Suppressor macrophage treated with lipopolysaccharide for 1 hour (primary cell): ENCODE measurements around the gene STPG3.

Source experiments
- DNase-seq, 3 donors: peaks; one replicate each; pipeline ENCODE4 v3.0.0-alpha.2; 2020 to 2022

The STPG3 gene

DNA sequence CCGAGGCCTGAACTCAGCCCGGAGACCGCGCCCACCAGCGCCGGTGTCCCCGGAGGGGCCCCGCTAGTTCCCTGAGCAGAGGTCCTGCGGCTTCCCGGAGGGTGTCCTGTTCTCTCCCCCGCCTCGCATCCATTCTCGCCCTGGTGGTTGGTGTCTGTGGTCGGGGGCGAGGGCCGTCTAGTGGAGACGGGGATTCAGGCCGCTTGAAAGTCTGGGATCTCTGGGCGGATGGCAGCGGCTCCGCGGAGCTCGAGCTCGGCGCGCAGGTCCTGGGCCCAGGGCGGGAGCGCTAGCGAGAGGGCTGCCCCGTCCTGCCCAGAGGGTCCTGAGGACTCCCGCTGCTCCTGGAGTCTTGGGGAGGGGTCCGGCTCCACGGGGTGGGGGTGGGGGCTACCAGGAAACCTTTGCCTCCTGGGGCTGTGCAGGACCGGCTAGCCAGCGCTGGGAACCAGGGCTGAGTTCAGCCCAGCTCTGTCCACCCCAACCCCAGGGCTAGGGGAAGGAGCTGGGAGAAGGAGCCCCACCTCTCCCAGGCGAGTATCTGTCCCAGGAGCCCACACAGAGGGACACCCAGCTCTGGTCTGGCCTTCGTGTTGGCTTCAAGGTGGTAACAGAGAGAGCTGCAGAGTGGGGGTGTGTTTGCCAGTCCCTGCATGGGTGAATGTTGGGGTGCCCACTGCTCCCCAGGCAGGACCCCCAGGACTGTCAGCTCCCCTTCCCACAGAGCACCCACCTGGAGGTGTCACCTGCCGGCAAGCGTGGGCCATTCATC lies 30.4 kb downstream of the STPG3 start:
- no peak for DNase-seq

DNA sequence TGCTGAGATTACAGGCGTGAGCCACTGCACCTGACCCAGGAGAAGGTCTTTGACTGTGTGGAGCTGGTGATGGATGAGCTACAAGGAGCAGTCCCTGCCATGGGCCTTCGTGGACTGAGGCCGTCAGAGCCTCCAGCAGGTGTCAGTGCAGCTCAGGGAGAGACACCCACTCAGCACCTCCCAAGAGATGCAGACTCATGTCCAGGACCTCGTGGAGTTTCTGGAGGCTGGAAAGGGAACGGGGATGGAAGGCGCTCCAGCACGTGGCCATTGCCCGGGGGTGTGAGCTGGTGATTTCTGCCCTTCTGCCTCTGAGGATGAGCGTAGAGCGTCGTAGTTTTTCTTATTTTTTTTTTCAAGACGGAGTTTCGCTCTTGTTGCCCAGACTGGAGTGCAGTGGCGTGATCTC lies 35.9 kb downstream of the STPG3 start:
- DNase-seq, result peak; percentile 43 to 59 (median 45)

DNA sequence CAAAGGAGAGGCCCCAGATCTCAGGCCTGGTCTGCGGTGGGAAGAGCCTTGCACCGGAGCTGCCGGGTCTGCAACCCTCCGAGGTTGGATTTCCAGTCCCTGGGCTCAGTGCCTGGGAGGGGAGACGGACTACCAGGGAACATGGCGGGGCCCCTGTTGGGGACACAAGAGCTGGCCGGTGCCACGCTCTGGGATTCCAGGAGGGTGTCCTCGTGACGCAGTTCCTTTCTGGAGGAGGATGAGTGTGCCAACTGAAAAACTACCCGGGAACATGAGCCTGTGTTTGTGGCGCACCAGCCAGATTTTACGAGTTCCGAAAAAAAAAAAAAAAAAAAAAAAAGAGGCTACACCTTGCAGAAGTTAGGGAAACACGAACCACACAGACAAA lies 42.0 kb downstream of the STPG3 start:
- no peak for DNase-seq

DNA sequence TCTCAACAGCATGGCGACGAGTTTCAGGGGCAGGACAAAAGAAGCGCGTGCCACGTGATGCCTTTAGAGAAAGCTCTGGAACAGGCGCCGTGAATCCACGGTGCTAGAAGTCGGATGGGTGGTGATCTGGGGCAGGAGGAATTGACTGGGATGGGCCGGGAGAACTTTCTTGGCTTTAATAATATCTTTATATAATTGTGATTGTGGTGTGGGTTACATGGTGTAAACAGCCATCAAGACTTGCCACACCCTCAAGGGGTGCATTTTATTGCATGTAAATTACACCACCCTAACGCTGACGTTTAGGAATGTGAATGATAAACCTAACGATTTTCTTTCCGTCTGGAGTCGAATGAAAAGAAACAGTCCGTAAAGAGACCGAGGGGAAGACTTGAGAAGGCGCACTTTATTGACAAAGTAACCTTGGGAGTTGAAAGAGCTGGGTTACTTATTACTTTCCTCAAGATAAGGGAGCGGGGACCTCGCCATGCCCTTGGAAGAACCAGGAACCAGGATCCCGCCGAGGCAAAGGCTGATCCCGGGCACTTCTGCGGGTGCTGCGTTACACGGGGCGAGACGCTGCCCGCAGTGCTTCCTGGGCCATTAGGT lies 42.5 kb downstream of the STPG3 start:
- DNase-seq, result no peak

DNA sequence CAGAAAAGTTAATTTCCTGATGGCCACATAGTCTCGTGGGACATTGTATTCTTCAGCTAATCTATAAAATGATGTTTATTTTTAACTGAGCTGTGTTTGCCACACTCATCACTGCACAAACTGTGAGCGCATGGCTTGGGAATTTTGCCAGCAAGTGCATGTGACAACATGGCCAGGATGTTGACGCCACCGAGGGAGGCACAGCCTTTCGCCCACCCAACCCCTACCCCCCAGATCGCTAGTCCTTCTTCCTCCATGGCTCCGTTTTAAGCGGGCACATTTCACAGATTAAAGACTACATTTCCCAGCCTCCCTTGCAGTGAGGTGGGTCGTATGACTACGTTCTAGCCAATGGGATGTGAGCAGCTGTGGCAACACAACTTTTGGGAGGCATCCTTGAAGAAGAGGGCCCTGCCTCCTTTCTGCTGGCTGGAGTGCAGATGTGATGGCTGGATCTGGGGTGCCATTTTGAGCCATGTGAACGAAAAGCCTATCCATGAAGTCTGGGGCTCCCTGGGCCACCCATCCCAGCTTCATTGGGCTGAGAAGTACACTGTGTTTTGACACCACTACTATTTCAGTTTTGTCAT lies 43.1 kb downstream of the STPG3 start:
- DNase-seq, result peak; percentile 46 to 50 (median 46)

DNA sequence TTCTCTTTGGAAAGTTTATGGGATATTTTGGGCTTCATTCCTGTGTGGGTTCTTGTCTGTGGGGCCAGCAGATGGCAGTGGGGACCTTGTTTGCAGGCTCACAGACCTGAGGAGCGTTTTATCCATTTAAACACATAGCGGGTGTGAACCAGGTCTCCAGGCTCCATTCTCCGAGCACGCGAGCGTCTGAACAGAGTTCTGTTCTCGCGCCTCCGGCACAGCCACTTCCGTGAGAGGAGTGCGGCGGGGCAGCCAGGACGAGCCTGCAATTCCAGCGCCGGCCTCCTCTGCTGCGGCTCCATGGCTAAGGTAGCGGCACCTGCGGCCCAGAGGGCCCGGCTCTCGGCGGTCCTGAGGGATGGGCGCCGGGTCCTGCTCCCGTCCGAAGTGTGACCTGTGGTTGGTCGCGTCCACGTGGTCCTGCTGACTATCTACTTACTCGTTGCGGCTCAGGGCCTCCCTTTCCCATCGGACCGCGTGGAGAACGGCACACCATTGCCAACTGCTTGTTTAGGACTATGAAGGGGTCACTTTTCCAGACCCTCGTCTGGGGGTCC lies 43.7 kb downstream of the STPG3 start:
- peak; percentile 33 to 50 (median 47) for DNase-seq

DNA sequence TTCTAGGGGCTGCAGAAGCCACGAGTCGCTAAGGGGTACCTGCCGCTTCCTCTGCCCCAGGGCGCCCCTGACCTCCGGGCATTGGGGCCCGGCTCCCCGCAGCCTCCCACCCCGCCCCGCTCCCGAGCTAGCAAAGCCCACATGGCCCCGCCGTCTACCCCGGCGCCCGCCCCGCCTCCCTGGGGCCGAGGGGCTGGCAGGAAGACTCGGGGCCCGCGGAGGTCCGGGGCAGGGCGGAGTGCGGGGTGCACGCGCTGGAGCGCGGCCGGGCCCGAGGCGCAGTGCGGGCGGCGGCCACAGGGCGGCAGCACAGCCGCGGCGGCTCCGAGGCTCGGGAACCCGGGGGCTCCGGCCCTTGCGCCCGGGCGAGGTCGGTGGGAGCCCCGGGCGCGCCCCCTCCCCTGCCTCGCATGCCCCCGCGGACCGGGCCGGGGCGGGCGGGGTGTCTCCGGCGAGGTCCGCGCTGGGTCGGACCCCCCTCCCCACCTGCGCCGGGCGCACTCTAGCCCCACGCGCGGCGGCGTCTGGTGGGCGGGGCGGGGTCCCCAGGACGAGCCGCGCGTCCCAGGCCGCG lies 44.2 kb downstream of the STPG3 start:
- peak; percentile 39 to 77 (median 63) for DNase-seq

DNA sequence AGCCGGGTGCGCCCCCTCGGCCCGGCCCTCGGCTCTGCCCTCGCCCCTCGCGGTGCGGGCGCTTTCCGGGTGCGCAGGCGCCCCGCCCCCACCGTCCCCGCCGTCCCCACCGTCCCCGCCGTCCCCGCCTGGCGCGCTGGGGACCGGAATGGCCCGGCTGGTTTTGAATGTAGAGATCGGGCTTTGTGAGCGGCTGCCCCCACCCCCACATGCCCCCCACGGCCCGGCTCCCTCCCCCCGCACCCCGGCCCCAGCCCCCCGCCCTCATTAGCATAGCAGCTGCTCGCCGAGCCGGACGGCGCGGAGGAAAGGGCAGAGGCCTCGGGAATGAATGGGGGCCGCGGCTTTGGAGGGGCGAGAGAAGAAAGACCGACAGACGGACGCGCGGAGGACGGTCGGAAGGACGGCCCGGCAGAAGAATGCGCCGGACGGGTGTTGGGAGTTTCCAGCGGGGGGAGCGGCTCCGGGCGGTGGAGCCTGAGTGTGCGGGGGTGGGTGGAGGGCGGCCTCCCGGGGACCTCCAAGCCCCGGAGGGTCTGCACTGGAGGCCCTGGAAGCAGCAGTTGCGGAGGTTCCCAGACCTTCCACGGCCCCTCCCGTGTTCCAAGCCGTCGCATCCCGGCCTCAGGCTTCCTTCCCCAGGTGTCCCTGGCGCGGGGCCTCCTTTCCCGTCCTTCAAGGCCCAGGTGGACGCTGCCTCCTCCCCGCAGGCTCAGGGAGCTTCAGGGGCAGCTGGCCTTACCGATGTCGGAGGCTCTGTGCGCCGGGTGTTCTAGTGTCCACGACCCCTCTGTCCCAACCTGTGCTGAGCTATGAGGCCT lies 45.0 kb downstream of the STPG3 start:
- DNase-seq, result no peak

DNA sequence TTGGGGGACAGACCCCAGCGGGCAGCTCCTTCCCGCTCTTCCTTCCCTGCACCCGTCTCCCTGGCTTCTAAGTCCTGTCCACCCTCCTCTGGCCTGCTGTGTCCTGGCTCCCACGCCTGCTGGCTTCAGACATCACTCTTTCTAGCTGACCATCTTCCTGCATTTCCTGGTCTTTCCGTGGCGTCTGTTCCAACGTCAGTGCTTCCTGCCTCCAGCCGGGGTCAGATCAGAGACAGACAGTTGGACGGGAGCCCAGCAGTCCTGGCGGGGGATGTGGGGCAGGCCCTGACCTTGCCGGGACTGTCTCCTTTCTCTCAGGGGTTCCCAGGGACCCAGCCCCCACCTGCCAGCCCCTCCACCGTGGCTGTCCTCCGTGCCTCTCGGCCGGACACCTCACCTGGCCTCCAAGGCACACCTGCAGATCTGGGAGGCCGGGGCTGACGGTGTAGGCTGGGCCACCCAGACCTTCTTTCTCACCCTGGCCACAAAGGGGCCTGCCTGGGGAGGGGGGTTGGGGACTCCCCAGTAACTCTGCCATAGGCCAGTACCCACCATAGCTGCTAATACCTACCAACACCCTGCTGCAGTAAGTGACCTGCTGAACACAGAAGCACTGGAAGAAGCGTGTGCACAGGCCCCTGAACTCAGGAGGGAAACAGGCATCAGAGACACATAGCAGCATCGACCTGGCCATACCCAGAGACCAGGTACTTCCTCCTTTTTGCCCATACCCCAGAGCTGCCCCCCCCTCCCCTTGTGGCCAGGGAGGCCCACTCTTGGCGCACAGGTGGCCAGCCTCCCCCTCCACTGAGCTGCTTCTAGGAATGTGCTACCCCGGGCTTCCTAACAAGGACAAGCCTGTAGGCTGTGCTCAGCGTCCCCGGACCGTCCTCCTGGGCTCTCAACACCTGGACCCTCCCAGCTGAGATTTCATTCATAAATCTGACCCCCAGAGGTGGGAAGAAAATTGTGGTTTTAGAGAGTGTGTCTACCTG lies 45.9 kb downstream of the STPG3 start:
- DNase-seq, result no peak

DNA sequence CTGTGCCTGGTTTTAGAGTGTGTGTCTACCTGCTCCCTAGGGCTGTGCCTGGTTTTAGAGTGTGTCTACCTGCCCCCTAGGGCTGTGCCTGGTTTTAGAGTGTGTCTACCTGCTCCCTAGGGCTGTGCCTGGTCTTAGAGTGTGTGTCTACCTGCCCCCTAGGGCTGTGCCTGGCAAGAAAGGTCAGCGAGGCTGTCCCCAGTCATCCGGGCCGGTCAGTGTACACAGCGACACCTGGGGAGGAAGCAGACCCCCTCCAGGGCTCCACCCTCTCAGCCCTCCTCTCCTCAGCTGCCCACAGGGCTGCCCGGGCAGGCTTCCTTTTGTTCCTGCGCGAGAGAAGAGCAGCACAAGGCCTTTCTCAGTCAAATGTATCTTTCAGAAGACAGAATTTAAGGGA lies 46.9 kb downstream of the STPG3 start:
- DNase-seq, result no peak

DNA sequence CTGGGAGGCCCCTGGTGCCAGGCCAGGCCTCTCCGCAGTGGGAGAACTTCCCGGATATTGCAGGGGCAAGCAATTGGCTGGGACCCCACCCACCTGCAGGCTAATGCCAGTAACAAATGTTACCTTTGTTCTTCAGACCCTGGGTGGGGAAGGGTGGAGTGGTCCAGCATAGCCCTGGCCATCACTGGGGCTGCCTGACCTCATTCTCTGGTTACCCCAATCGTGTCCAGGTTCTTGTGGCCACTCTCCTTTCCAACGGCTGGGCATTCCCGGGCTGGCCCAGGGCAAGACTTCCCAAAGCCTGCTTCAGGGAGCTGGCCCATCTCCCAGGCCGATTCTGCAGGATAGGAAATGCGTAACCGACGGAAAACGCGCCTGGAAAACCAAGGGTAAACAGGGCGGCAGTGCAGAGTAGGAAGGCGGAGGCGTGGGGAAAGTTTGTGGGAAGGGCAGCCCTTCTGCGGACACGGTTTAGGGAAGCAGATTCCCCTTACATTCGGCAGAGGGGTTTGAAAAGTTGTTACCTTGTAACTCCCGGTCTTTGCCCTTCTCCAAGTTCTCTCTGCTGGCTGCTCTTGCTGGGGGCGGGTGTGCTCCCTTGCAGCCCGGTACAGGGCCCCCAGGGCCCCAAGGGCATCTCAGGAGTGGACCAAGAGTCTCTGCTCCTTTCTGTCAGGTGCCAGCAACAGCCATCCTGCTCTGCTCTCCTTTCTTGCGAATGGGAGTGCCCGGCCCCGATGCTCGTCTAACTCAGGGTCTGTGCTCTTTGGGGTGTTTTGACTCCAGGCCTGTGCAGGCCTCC lies 47.5 kb downstream of the STPG3 start:
- DNase-seq, result no peak

DNA sequence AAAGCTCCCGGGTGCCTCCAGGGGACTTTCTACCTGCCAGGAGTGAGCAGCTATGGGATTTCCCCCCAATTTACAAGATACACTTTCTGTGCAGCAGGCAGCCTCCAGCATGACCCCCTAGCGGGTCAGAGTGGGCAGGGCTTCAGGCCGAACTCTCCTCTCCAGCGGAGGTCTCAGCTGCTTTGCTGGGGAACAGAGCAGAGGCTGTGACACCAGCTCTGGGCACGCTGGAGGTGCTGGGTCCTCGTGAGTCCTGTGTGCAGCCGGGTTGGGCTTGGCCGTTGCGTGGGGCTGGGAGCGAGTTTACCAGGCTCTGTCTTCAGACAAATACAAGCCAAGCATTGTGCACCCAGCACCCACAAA lies 48.1 kb downstream of the STPG3 start:
- DNase-seq, result no peak

DNA sequence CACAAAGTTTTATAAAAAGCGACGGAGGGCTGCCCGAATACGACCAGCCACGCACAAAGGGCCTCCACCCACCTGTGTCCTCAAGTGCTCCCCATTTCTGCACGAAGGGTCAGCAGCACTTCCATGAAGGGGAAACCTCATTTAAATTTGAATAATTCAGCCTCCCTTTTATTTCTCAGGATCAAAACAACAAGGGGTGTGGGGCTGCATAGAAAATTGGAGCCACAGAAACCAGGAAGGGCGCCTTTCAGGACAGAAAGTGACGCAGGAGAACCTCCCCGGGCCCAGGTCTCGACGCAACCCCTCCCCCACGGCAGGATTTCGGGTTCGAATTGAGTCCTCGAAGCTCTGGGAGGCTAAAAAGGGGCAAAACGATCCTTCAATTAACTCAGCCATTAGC lies 48.9 kb downstream of the STPG3 start:
- no peak for DNase-seq

DNA sequence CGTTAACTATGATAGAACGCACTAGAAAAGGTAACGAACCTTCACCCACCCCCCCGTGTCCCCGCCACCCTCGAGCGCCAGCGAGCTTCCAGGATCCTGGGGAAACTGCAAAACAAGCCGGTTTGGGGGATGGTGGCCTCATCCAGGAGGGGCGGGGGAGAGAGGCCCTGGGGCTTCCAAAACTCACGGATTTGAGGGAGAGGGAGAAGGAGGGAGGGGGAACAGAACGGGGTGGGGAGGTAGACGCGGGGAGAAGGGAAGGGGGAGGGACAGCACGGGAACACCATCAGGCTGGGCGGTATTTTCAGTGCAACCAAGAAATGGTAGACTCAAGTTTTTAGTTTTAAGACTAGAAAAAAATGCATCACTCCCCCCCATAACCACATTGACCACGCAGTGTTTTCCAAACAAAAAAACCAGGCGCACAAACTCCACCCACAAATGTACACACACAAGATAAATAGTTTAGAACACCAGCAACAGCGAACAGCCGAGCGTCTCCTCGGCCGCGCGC lies 49.5 kb downstream of the STPG3 start:
- DNase-seq, result no peak

DNA sequence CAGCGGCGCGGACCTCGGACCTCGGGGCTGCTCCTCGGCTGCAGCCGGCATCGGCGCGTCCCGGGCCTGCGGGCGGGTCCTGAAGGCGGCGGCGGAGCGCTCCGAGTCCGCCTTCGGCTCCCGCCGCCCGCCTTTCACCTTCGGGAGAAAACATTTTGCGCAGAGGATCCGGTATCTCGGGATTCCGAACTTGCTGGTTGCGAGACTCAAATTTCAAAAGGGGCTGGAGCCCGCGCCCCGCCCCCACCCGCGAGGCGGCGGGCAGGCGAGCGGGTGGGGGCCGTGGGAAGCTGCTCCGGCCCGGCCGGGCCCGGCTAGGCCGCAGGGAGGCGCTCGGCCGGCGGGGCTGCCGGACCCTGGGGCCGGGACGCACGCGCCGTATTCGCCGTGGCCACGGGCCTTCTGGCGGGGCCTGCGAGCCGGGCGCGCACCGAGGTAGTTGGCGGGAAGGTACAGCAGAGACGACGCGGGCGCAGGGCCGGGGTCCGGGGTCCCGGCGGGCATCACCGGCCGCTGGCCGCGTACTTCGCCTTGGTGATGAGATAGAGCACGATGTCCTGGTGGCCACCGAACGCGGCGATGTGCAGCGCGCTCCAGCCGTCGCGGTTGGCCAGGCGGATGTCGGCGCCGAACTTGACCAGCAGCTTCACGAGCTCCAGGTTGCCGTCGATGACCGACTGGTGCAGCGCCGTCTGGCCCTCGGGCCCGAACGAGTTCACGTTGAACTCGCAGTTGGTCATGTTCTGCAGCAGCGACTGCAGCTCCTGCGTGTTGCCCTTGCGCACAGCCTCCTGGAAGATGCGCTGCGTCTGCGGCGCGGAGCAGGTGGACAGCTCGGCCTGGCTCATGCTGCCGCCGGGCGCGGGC lies 50.2 kb downstream of the STPG3 start:
- DNase-seq, result peak; percentile 33 to 75 (median 43)

DNA sequence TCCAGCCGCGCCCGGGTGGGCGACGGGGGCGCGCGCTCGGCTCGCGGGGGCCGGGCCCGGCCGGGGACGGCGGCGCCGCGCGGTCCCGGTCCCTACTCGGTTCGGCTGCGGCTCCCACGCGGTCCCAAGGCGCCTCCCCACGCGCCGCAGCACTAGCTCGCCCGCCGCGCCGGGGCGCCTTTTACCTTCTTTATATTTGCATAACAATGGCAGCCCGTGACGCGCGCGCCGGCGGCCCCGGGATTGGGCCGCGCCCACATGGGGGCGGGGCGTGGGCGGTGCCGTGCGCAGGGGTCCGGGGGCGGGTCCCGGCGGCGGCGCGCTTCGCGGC lies 51.0 kb downstream of the STPG3 start, which contains the start of gene NRARP:
NRARP (minus strand) TSS at position 154 of the 331 bp plus-strand sequence. CDS start 343 bp downstream, outside the sequence.
- DNase-seq, result peak; percentile 91 to 99 (median 95)

DNA sequence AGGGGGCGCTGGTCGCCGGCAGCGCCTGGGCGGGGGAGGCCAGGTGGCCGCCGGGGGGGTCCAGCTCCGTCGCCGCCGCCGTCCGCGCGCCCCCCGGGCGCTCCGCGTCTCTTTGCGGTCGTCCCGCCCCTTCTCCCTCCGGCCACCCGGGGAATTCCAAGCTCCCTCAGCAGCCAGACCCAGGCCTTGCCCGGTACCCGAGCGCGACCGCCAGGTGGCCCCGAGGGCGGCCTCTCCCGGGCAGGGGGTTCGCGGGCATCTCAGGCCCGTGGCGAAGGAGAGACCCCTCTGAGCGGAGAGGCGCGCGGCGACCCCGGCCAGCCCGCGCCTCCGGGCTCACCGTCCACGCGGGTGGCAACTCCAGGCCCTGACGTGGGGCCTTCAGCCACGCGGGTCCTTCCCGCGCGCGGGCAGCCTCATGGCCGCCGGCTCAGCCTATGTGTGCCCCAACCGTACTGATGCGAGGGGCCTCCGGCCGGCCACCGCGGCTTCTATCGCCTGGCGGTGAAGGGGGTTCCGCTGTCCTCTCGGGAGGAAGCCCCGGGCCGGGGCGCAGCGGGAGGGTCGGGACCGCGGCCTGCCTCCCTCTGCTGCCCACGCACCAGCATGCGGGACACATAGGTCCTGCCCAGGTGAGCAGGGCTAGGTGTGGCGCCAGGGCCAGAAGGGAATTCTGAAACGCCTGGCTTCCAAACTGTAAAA lies 51.5 kb downstream of the STPG3 start:
- peak in 1 of 3 donors; percentile 75 for DNase-seq
